Measurements from ENCODE around the gene TOR4A.
A peak's percentile ranks its signal among the peaks of the same experiment; 100 is the strongest.
"Not testable (repeated sequence)": the region's sequence is repeated elsewhere in the genome, so short reads cannot be mapped to it uniquely, and the experiment has no call there.

The TOR4A gene

GRCh38 chr9:137239541-137240200 is 37.9 kb upstream of the TOR4A start:
- DNase-seq, result not testable (repeated sequence)

GRCh38 chr9:137240318-137240840 is 37.1 kb upstream of the TOR4A start:
- DNase-seq, result peak; percentile 45

GRCh38 chr9:137240841-137241489 is 36.6 kb upstream of the TOR4A start, which contains the start of gene TUBB4B:
Gene TUBB4B (plus strand): TSS chr9:137241287. CDS start chr9:137241361, 74 bp downstream.
- peak; percentile 99 for DNase-seq

- DNase-seq, result peak; percentile 31
These were observed 35.8 kb upstream of the TOR4A start for GRCh38 chr9:137241490-137242268.

GRCh38 chr9:137242269-137243203 is 35.0 kb upstream of the TOR4A start:
- no peak for DNase-seq

- not testable (repeated sequence) for DNase-seq
These were observed 34.3 kb upstream of the TOR4A start for GRCh38 chr9:137243266-137243625.

- DNase-seq, result no peak
These were observed 33.7 kb upstream of the TOR4A start for GRCh38 chr9:137243626-137244485.

GRCh38 chr9:137244486-137245449 is 32.8 kb upstream of the TOR4A start:
- DNase-seq, result no peak

- DNase-seq, result no peak
These were observed 31.8 kb upstream of the TOR4A start for GRCh38 chr9:137245450-137246421.

- DNase-seq, result no peak
These were observed 30.2 kb upstream of the TOR4A start for GRCh38 chr9:137247135-137247915.

GRCh38 chr9:137247916-137248175 is 29.7 kb upstream of the TOR4A start:
- no peak for DNase-seq

- DNase-seq, result no peak
These were observed 27.0 kb upstream of the TOR4A start for GRCh38 chr9:137250329-137251193.

GRCh38 chr9:137251194-137251461 is 26.4 kb upstream of the TOR4A start, which contains the start of gene STPG3:
Gene STPG3 (plus strand): TSS chr9:137251286. CDS start chr9:137251287, 1 bp downstream.
- no peak for DNase-seq

GRCh38 chr9:137251490-137252268 is 25.8 kb upstream of the TOR4A start:
- DNase-seq, result no peak

- DNase-seq, result no peak
These were observed 24.7 kb upstream of the TOR4A start for GRCh38 chr9:137252555-137253506.

All from amniotic stem cell (primary cell).